ENCODE results near the gene COA5. TPM values are rescaled to one million over a fixed set of nuclear protein-coding genes. Genes with fewer than 3 reads are reported as not detected.

Gene COA5
- total RNA-seq, 4 donors from 2014 or later: 18.4 to 32.7 (median 27.2) TPM

GRCh38 chr2:98571121-98571701 is 37.1 kb downstream of the COA5 start:
- H3K4me1 ChIP-seq: no peaks in the 10 kb centered on the region
- no peak overlapping the region for H3K4me3 ChIP-seq
- H3K27ac ChIP-seq: no peak overlapping the region
- H3K36me3 ChIP-seq: peaks cover 0 to 83% (median 0%) of the 10 kb centered on the region in 3 donors
- H3K9me3 ChIP-seq: no peaks in the 10 kb centered on the region
- TF ChIP-seq CTCF (IDR thresholded peaks at IDR 0.05) (no peak), POLR2A (IDR thresholded peaks at IDR 0.05) (no peak)
- H3K27me3 ChIP-seq: no peaks in the 10 kb centered on the region
- DNase-seq: peak in 2 of 3 donors; percentile 8 to 34

- Histone ChIP-seq H3K9me3 (no peaks in the 10 kb centered on the region), H3K4me1 (no peaks in the 10 kb centered on the region), H3K27me3 (no peaks in the 10 kb centered on the region), H3K4me3 (no peak overlapping the region), H3K27ac (no peak overlapping the region), H3K36me3 (peaks cover 0 to 85% (median 0%) of the 10 kb centered on the region in 3 donors)
- peak in 1 of 3 donors; percentile 27 for DNase-seq
- TF ChIP-seq CTCF (IDR thresholded peaks at IDR 0.05) (no peak), POLR2A (IDR thresholded peaks at IDR 0.05) (no peak)
These were observed 38.0 kb downstream of the COA5 start for GRCh38 chr2:98570356-98570755.

GRCh38 chr2:98569915-98570314 is 38.4 kb downstream of the COA5 start:
- Histone ChIP-seq H3K27ac (no peak overlapping the region), H3K36me3 (peaks cover 0 to 88% (median 0%) of the 10 kb centered on the region in 3 donors), H3K27me3 (no peaks in the 10 kb centered on the region), H3K9me3 (no peaks in the 10 kb centered on the region), H3K4me3 (no peak overlapping the region), H3K4me1 (no peaks in the 10 kb centered on the region)
- peak in 1 of 3 donors; percentile 35 for DNase-seq
- TF ChIP-seq POLR2A (IDR thresholded peaks at IDR 0.05) (no peak), CTCF (IDR thresholded peaks at IDR 0.05) (no peak)

- no peak for TF ChIP-seq POLR2A (IDR thresholded peaks at IDR 0.05)
- peak; percentile 60 to 86 (median 71) for TF ChIP-seq CTCF (IDR thresholded peaks at IDR 0.05)
- no peaks in the 10 kb centered on the region for H3K9me3 ChIP-seq
- no peaks in the 10 kb centered on the region for H3K4me1 ChIP-seq
- H3K27me3 ChIP-seq: no peaks in the 10 kb centered on the region
- H3K27ac ChIP-seq: no peak overlapping the region
- H3K4me3 ChIP-seq: no peak overlapping the region
- peak; percentile 58 to 76 (median 70) for DNase-seq
- H3K36me3 ChIP-seq: peaks cover 0 to 89% (median 0%) of the 10 kb centered on the region in 3 donors
These were observed 39.0 kb downstream of the COA5 start for GRCh38 chr2:98569197-98569793.

- no peak overlapping the region for H3K27ac ChIP-seq
These were observed 40.0 kb downstream of the COA5 start for GRCh38 chr2:98568161-98568956.

More at GRCh38 chr2:98568161-98568956, 40.0 kb downstream of the COA5 start:
- Histone ChIP-seq H3K36me3 (peaks cover 0 to 91% (median 0%) of the 10 kb centered on the region in 3 donors), H3K4me3 (no peak overlapping the region), H3K27me3 (no peaks in the 10 kb centered on the region), H3K9me3 (no peaks in the 10 kb centered on the region), H3K4me1 (no peaks in the 10 kb centered on the region)
- DNase-seq: peak in 1 of 3 donors; percentile 35
- TF ChIP-seq POLR2A (IDR thresholded peaks at IDR 0.05): no peak
- TF ChIP-seq CTCF (IDR thresholded peaks at IDR 0.05): no peak
